SK-N-SH treated with all-trans-retinoic acid at 6 μM for 48 hours (cell line): ENCODE results near the gene LHFPL3.

ENCODE experiments used
- ATAC-seq: fragments of 200-7000 bp; cut with Tn5 transposase; 3 replicates; pipeline ENCODE4 v1.9.1; 2020; ENCODE audit warnings: mild to moderate bottlenecking, moderate library complexity
- ARNTL ChIP-seq: fragments of 450-650 bp; formaldehyde crosslinking; IDR thresholded peaks from 2 replicates; pipeline ENCODE4 v1.5.0; 2020; ENCODE audit warnings: low read depth, mild to moderate bottlenecking, moderate library complexity, borderline replicate concordance
- BACH2 ChIP-seq: fragments of 250-450 bp; sonication (Bioruptor Pico); IDR thresholded peaks from 2 replicates; pipeline ENCODE4 v1.9.0; 2021; ENCODE audit warnings: mild to moderate bottlenecking, borderline replicate concordance
- CREB5 ChIP-seq: fragments of 250-450 bp; sonication (Bioruptor Pico); IDR thresholded peaks from 2 replicates; pipeline ENCODE4 v1.5.1; 2020; ENCODE audit warnings: low read depth, mild to moderate bottlenecking, moderate library complexity
- CSDC2 ChIP-seq: fragments of 250-450 bp; sonication (Bioruptor Pico); IDR thresholded peaks from 2 replicates; pipeline ENCODE4 v1.5.0; 2020; ENCODE audit warnings: mild to moderate bottlenecking, moderate library complexity
- CSRNP3 ChIP-seq: fragments of 250-450 bp; sonication (Bioruptor Pico); IDR thresholded peaks from 2 replicates; pipeline ENCODE4 v1.5.1; 2021; ENCODE audit warnings: mild to moderate bottlenecking, moderate library complexity
- ESRRG ChIP-seq: fragments of 250-450 bp; sonication (Bioruptor Pico); IDR thresholded peaks from 2 replicates; pipeline ENCODE4 v1.6.1; 2021; ENCODE audit warnings: mild to moderate bottlenecking
- ISL1 ChIP-seq: fragments of 250-450 bp; sonication (Bioruptor Pico); IDR thresholded peaks from 2 replicates; pipeline ENCODE4 v2.1.2; 2022; ENCODE audit warnings: mild to moderate bottlenecking, moderate library complexity
- OSR1 ChIP-seq: fragments of 250-450 bp; sonication (Bioruptor Pico); IDR thresholded peaks from 2 replicates; pipeline ENCODE4 v1.8.0; 2022; ENCODE audit warnings: moderate library complexity, mild to moderate bottlenecking, inconsistent platforms
- PATZ1 ChIP-seq: fragments of 250-450 bp; sonication (Bioruptor Pico); IDR thresholded peaks from 2 replicates; pipeline ENCODE4 v1.8.0; 2020; ENCODE audit warnings: mild to moderate bottlenecking, moderate library complexity, borderline replicate concordance
- POU6F1 ChIP-seq: fragments of 250-450 bp; sonication (Bioruptor Pico); IDR thresholded peaks from 2 replicates; pipeline ENCODE4 v1.8.0; 2021; ENCODE audit warnings: low read depth, mild to moderate bottlenecking, moderate library complexity, borderline replicate concordance
- PPARA ChIP-seq: fragments of 250-450 bp; sonication (Bioruptor Pico); IDR thresholded peaks from 2 replicates; pipeline ENCODE4 v1.5.0; 2020; ENCODE audit warnings: mild to moderate bottlenecking, borderline replicate concordance
- RARB ChIP-seq: fragments of 250-450 bp; sonication (Bioruptor Pico); IDR thresholded peaks from 2 replicates; pipeline ENCODE4 v1.8.0; 2021; ENCODE audit warnings: mild to moderate bottlenecking, moderate library complexity
- SNAI2 ChIP-seq: fragments of 250-450 bp; sonication (Bioruptor Pico); IDR thresholded peaks from 2 replicates; pipeline ENCODE4 v1.5.0; 2020; ENCODE audit warnings: mild to moderate bottlenecking, moderate library complexity
- TCF4 ChIP-seq: fragments of 250-450 bp; sonication (Bioruptor Pico); IDR thresholded peaks from 2 replicates; pipeline ENCODE4 v1.8.0; 2021; ENCODE audit warnings: mild to moderate bottlenecking, moderate library complexity, borderline replicate concordance
- TOX ChIP-seq: fragments of 250-450 bp; sonication (Bioruptor Pico); IDR thresholded peaks from 2 replicates; pipeline ENCODE4 v1.8.0; 2021; ENCODE audit warnings: mild to moderate bottlenecking, moderate library complexity, borderline replicate concordance
- ZFP3 ChIP-seq: fragments of 250-450 bp; sonication (Bioruptor Pico); IDR thresholded peaks from 2 replicates; pipeline ENCODE4 v1.5.0; 2020; ENCODE audit warnings: mild to moderate bottlenecking, moderate library complexity
- ZFP30 ChIP-seq: fragments of 450-650 bp; formaldehyde crosslinking; IDR thresholded peaks from 2 replicates; pipeline ENCODE4 v1.5.0; 2022; ENCODE audit warnings: mild to moderate bottlenecking, moderate library complexity
- ZNF565 ChIP-seq: fragments of 450-650 bp; formaldehyde crosslinking; conservative IDR thresholded peaks from 2 replicates; pipeline ENCODE4 v1.5.0; 2020; ENCODE audit warnings: low read depth, mild to moderate bottlenecking, moderate library complexity
- ZNF70 ChIP-seq: fragments of 450-650 bp; formaldehyde crosslinking; IDR thresholded peaks from 2 replicates; pipeline ENCODE4 v1.5.0; 2020; ENCODE audit warnings: mild to moderate bottlenecking, moderate library complexity
- ZNF8 ChIP-seq: fragments of 450-650 bp; formaldehyde crosslinking; IDR thresholded peaks from 2 replicates; pipeline ENCODE4 v1.5.0; 2020; ENCODE audit warnings: mild to moderate bottlenecking, moderate library complexity

LHFPL3 gene

GRCh38 chr7:104803931-104804330 lies 475.5 kb downstream of the LHFPL3 start:
- ATAC-seq = no peak
- TF ChIP-seq CSRNP3 (CRISPR knock-in tag) = no peak
- no peak for TF ChIP-seq POU6F1 (CRISPR knock-in tag)
- TF ChIP-seq ZNF565 (CRISPR knock-in tag) = no peak
- no peak for TF ChIP-seq ZFP3 (CRISPR knock-in tag)
- no peak for TF ChIP-seq ESRRG (CRISPR knock-in tag)
- no peak for TF ChIP-seq PPARA (CRISPR knock-in tag)
- no peak for TF ChIP-seq OSR1
- no peak for TF ChIP-seq PATZ1 (CRISPR knock-in tag)

- no peak for TF ChIP-seq ZFP3 (CRISPR knock-in tag)
- TF ChIP-seq ZNF70 = no peak
- no peak for TF ChIP-seq BACH2 (CRISPR knock-in tag)
- TF ChIP-seq ISL1 (CRISPR knock-in tag) = no peak
- no peak for TF ChIP-seq CREB5 (CRISPR knock-in tag)
- TF ChIP-seq ZFP30 (CRISPR knock-in tag) = no peak
- no peak for TF ChIP-seq TCF4 (CRISPR knock-in tag)
- TF ChIP-seq PPARA (CRISPR knock-in tag) = no peak
- no peak for TF ChIP-seq PATZ1 (CRISPR knock-in tag)
- no peak for TF ChIP-seq ARNTL (CRISPR knock-in tag)
- TF ChIP-seq CSDC2 (CRISPR knock-in tag) = no peak
- TF ChIP-seq TOX (CRISPR knock-in tag) = no peak
- TF ChIP-seq ESRRG (CRISPR knock-in tag) = no peak
- TF ChIP-seq POU6F1 (CRISPR knock-in tag) = no peak
- no peak for TF ChIP-seq ZNF8 (CRISPR knock-in tag)
- TF ChIP-seq ZNF565 (CRISPR knock-in tag) = no peak
- no peak for TF ChIP-seq RARB (CRISPR knock-in tag)
- TF ChIP-seq SNAI2 (CRISPR knock-in tag) = no peak
- ATAC-seq = no peak
Observed at GRCh38 chr7:104804696-104805095, 476.3 kb downstream of the LHFPL3 start.
